HCEC 1CT (cell line): ENCODE data around the gene RBM17.
A peak's percentile ranks its signal among the peaks of the same experiment; 100 is the strongest.
"Not testable (repeated sequence)": the region's sequence is repeated elsewhere in the genome, so short reads cannot be mapped to it uniquely, and the experiment has no call there.

ENCODE experiments used
- DNase-seq: peaks from one replicate; pipeline ENCODE4 v3.0.0-alpha.2; 2017

The RBM17 gene

GRCh38 chr10:6139470-6139869 lies 50.6 kb downstream of the RBM17 start:
- DNase-seq: no peak

GRCh38 chr10:6140141-6140841 lies 51.5 kb downstream of the RBM17 start:
- no peak for DNase-seq

- DNase-seq: no peak
Observed at GRCh38 chr10:6140965-6141295, 52.1 kb downstream of the RBM17 start.

- DNase-seq: peak; percentile 86
Observed at GRCh38 chr10:6141296-6142151, 52.7 kb downstream of the RBM17 start.

GRCh38 chr10:6142186-6142585 lies 53.4 kb downstream of the RBM17 start:
- not testable (repeated sequence) for DNase-seq

GRCh38 chr10:6142644-6143043 lies 53.8 kb downstream of the RBM17 start:
- no peak for DNase-seq

- no peak for DNase-seq
Observed at GRCh38 chr10:6143181-6143580, 54.3 kb downstream of the RBM17 start.

GRCh38 chr10:6144406-6145165 lies 55.8 kb downstream of the RBM17 start:
- DNase-seq: peak; percentile 84

- no peak for DNase-seq
Observed at GRCh38 chr10:6145166-6145987, 56.5 kb downstream of the RBM17 start.

GRCh38 chr10:6146013-6146785 lies 57.4 kb downstream of the RBM17 start:
- DNase-seq: no peak

- DNase-seq: no peak
Observed at GRCh38 chr10:6146921-6147320, 58.1 kb downstream of the RBM17 start.

GRCh38 chr10:6148251-6148701 lies 59.4 kb downstream of the RBM17 start:
- no peak for DNase-seq

GRCh38 chr10:6148908-6149307 lies 60.1 kb downstream of the RBM17 start:
- DNase-seq: no peak

GRCh38 chr10:6151087-6151977 lies 62.5 kb downstream of the RBM17 start:
- peak; percentile 59 for DNase-seq

GRCh38 chr10:6153845-6154244 lies 65.0 kb downstream of the RBM17 start:
- DNase-seq: no peak

GRCh38 chr10:6154566-6154965 lies 65.7 kb downstream of the RBM17 start:
- DNase-seq: no peak

- DNase-seq: no peak
Observed at GRCh38 chr10:6158276-6158675, 69.4 kb downstream of the RBM17 start.

GRCh38 chr10:6161921-6162320 lies 73.1 kb downstream of the RBM17 start:
- DNase-seq: no peak

- DNase-seq: no peak
Observed at GRCh38 chr10:6162589-6163356, 73.9 kb downstream of the RBM17 start.
